ENCODE data around the gene C22orf15. TPM values are rescaled to one million over a fixed set of nuclear protein-coding genes. Genes with fewer than 3 reads are reported as not detected.

Gene C22orf15
- total RNA-seq, 1 donor from 2014 or later: not detected

GRCh38 chr22:23772315-23772648 lies 9.5 kb downstream of the C22orf15 start:
- DNase-seq (ENCODE audit: low spot score) (no peak), ATAC-seq (no peak)

GRCh38 chr22:23772649-23773473 lies 10.1 kb downstream of the C22orf15 start, which contains the start of gene MMP11:
Gene MMP11, plus strand, starts transcription at chr22:23772849. Its CDS starts 22 bp downstream, at chr22:23772871.
- DNase-seq (ENCODE audit: low spot score) (peak; percentile 59), ATAC-seq (peak; percentile 35)

GRCh38 chr22:23773483-23774113 lies 10.8 kb downstream of the C22orf15 start:
- DNase-seq (ENCODE audit: low spot score) (no peak), ATAC-seq (no peak)

GRCh38 chr22:23774114-23774921 lies 11.5 kb downstream of the C22orf15 start:
- ATAC-seq (no peak), DNase-seq (ENCODE audit: low spot score) (no peak)

GRCh38 chr22:23774922-23775436 lies 12.2 kb downstream of the C22orf15 start:
- DNase-seq (ENCODE audit: low spot score) (no peak), ATAC-seq (no peak)

- ATAC-seq (peak; percentile 23), DNase-seq (ENCODE audit: low spot score) (no peak)
These were observed 13.1 kb downstream of the C22orf15 start for GRCh38 chr22:23775779-23776375.

GRCh38 chr22:23777776-23778576 lies 15.2 kb downstream of the C22orf15 start:
- no peak for DNase-seq (ENCODE audit: low spot score)
- ATAC-seq: no peak

- ATAC-seq (peak; percentile 35), DNase-seq (ENCODE audit: low spot score) (no peak)
These were observed 15.7 kb downstream of the C22orf15 start for GRCh38 chr22:23778577-23778900.

- no peak for DNase-seq (ENCODE audit: low spot score)
These were observed 16.3 kb downstream of the C22orf15 start for GRCh38 chr22:23779083-23779482.

GRCh38 chr22:23779731-23780130 lies 16.9 kb downstream of the C22orf15 start:
- no peak for ATAC-seq
- no peak for DNase-seq (ENCODE audit: low spot score)

More at GRCh38 chr22:23779083-23779482, 16.3 kb downstream of the C22orf15 start:
- ATAC-seq: no peak

- ATAC-seq (no peak), DNase-seq (ENCODE audit: low spot score) (no peak)
These were observed 17.5 kb downstream of the C22orf15 start for GRCh38 chr22:23780146-23780748.

GRCh38 chr22:23781065-23781464 lies 18.3 kb downstream of the C22orf15 start:
- no peak for DNase-seq (ENCODE audit: low spot score)
- ATAC-seq: no peak

- ATAC-seq: no peak
- DNase-seq (ENCODE audit: low spot score): no peak
These were observed 18.9 kb downstream of the C22orf15 start for GRCh38 chr22:23781511-23782183.

- ATAC-seq (no peak), DNase-seq (ENCODE audit: low spot score) (no peak)
These were observed 19.5 kb downstream of the C22orf15 start for GRCh38 chr22:23782252-23782651.

- no peak for DNase-seq (ENCODE audit: low spot score)
- ATAC-seq: no peak
These were observed 19.9 kb downstream of the C22orf15 start for GRCh38 chr22:23782703-23783102.

GRCh38 chr22:23783265-23784150 lies 20.7 kb downstream of the C22orf15 start:
- ATAC-seq (no peak), DNase-seq (ENCODE audit: low spot score) (no peak)

- DNase-seq (ENCODE audit: low spot score): peak; percentile 80
- peak; percentile 50 for ATAC-seq
These were observed 21.5 kb downstream of the C22orf15 start for GRCh38 chr22:23784215-23784732.

GRCh38 chr22:23786261-23786710 lies 23.5 kb downstream of the C22orf15 start:
- DNase-seq (ENCODE audit: low spot score) (peak; percentile 74), ATAC-seq (peak; percentile 57)
